Measurements from ENCODE around the gene HOXB8. TPM values are rescaled to one million over a fixed set of nuclear protein-coding genes. Genes with fewer than 3 reads are reported as not detected.

The HOXB8 gene
- total RNA-seq, 1 donor from 2014 or later: 27.0 TPM

GRCh38 chr17:48624544-48625494 is 9.7 kb upstream of the HOXB8 start:
- no peak for DNase-seq (ENCODE audit: extremely low read depth, low read depth, low spot score)

GRCh38 chr17:48624118-48624517 is 9.0 kb upstream of the HOXB8 start:
- no peak for DNase-seq (ENCODE audit: extremely low read depth, low read depth, low spot score)

DNA sequence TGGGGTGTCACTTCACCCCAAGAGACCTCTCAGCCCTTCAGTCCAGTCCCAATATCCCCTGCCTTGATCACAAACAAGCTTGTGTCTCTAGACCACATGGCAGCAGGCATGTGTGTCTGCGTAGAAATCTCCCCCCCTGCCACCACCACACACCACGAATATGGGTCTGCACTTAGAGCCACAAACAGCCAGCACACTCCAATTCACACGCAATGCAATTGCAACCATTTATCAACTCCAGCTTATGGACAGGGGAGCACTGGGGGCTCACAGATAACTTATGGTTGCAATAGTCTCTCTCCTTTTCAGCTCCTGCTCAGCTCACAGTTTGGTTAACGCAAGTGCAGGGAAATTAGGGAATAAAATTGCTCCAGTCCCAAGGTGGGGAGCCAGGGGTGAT is 8.5 kb upstream of the HOXB8 start:
- no peak for DNase-seq (ENCODE audit: extremely low read depth, low read depth, low spot score)

GRCh38 chr17:48622857-48623256 is 7.8 kb upstream of the HOXB8 start:
- no peak for DNase-seq (ENCODE audit: extremely low read depth, low read depth, low spot score)

GRCh38 chr17:48621410-48622392 is 6.6 kb upstream of the HOXB8 start:
- no peak for DNase-seq (ENCODE audit: extremely low read depth, low read depth, low spot score)

- no peak for DNase-seq (ENCODE audit: extremely low read depth, low read depth, low spot score)
Observed at GRCh38 chr17:48620461-48621139, 5.5 kb upstream of the HOXB8 start.

DNA sequence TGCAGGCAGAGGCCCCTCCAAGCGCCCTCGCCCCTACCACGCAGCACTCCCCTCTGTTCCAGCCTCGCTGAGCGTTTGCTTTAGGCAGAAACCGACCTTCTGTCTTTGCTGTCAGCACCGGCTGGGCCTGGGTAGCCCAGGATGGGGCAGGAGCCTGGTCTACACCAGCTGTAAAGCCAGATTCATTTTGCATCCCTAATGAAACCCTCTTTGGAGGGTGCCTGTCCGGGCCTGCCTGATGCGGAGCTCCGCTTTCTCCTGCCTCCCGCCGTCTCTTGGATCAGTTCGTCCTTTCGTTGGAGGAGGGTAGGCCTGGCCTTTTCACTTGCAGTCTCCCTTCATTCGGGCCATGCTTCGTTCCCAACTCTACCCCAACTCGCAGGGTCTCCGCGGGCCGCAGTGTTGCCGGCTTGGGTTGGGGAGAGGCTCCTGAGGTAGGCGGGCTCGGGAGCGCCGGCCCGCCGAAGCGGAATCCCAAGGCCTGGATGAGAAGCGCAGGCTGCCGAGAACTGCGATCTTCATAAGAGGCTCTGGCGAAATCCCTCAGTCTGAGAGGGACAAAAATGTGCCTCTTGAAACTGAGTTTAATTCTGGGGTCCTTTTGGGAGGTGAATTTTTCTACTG is 4.8 kb upstream of the HOXB8 start:
- DNase-seq (ENCODE audit: extremely low read depth, low read depth, low spot score): no peak

GRCh38 chr17:48618256-48618896 is 3.3 kb upstream of the HOXB8 start:
- DNase-seq (ENCODE audit: extremely low read depth, low read depth, low spot score): no peak

DNA sequence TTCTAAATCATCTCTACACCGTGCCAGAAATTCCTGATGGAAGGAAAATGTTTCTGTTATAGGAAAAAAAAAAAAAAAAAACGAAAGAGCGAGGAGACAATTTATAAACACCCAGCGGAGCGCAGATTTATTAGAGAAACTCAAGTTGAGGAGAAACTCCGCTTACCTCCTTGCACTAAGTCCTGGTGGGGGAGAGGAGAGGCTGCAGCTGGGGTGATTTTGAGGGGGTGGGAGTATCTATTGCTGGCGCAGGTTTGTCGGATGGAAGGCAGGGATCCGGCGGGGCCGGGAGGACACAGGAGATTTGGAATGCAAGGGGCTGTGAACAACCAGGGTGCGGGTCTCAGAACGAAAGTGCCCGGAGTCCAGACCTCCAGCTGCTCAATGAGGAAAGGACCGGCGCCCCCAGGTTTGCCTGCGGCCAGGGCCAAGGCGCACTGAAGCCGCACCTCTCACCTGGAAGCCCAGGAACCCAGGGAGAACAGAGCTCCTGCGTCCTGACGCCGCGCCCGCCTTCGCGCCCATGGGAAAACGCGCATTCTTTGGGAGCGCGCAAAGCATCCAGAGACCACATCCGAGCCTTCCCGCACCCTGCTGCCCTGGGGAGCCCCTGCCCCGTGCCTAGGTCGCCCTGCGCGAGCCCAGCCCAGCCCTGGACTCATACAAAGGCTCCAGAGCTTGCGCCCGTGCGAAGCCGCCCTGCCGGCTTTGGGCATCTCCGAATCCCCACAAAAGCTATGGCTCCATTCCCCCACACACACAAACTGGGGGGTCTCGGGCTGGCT is 2.6 kb upstream of the HOXB8 start:
- no peak for DNase-seq (ENCODE audit: extremely low read depth, low read depth, low spot score)

- DNase-seq (ENCODE audit: extremely low read depth, low read depth, low spot score): no peak
Observed at GRCh38 chr17:48616717-48617470, 1.8 kb upstream of the HOXB8 start.

DNA sequence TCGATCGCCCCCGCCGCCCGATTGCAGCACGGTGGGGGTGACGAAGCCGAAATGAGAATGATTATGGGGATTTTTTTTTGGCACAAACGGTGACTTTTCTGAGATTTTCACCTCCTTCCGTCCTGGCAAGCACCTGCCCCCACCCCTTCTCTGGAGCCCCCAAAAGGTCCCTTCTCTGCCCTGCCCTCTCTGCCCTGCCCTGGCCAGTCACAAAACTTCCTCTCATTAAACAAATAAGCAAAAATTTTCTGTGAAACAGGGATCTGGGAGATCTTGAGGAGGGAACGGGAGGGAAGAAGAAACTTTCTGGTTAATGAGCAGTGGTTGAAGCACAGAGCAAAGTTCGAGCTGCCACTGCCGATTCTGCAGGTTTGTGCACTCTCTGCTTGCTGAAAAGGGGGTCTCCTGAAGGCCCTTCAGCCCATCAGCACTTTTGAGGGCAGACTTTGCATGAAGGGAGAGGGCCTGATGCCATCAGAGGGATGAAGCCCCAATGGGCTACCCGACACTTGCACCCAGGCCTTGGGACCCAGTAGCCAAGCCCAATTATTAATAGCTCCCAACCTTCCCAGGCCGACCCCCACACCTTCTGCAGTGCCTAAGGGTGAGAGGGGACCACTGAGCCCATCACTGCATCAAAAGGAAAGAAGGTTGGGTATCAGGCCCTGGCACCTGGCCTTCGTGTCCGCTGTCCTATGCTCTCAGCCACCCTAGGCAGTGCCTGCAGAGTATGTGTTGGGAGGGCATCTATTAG is 1.0 kb upstream of the HOXB8 start:
- no peak for DNase-seq (ENCODE audit: extremely low read depth, low read depth, low spot score)

DNA sequence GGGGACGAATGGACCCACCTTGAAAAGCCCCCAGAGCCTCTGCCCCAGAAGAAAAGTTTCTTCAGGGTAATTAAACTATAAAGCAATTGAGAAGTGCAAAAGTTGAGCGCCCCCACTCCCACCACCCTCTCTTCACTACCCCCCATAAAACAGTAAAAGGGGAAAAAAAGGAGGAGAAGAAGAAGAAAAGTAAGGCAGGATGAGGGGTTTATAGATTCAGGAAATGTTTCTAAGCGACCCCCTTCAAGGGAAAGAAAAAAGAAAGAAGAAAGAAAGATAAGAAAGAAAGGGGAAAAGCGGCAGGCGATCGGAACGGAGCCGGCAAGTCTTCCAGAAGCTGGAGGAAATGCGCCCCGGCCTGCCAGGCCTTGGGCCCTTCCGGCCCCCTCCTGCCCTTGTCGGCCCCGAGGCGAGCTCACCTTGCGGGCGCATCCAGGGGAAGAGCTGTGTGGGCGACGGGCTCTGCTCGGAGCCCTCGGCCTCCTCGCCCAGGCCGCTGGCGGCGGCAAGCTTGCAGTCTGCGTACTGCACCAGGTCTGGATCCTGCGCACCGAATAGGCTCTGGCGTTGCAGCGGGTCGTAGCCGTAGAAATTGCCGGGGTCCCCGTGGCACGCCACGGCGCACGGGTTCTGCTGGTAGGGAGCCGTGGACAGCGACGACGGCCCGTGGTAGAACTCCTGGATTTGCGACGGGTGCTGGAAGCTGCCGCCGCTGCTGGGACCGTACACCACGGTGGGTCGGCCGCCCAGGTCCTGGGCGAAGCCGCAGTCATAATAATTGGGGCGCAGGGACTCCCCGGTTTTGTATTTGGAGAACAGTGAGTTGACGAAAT is 1.0 kb downstream of the HOXB8 start:
- DNase-seq (ENCODE audit: extremely low read depth, low read depth, low spot score): no peak

DNA sequence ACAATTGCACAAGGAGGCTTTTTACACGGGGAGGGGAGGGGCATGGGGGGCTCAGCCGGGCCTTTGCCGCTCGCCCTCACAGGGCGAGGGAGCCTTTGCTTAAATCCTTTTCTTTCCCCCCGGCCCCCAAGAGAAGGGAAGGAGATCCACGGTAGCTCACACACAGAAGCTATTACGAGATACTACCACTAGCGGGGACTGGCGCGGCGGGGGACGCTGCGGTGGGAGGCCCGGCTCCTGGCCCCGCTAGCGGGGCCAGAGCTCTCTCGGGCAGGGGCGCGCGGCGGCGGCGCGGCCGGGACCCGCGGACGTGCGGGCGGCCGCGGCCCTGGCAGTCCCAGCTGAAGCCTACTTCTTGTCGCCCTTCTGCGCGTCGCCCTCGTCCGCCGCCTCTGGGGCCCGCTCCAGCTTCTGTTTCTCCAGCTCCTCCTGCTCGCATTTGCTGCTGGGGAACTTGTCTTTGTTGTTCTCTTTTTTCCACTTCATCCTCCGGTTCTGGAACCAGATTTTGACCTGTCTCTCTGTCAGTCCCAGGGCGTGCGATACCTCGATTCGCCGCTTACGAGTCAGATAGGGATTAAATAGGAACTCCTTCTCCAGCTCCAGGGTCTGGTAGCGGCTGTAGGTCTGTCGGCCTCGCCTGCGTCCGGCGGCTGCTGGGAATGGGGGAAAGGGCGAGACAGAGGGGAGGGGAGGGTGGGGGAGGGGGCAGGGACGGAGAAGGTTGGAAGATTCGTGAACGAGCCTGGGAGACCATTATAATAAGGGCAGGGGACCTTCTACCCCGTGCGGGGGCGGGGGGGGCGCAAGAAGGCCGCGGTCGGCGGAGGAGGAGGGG is 2.0 kb downstream of the HOXB8 start:
- no peak for DNase-seq (ENCODE audit: extremely low read depth, low read depth, low spot score)

GRCh38 chr17:48612456-48612853 is 2.6 kb downstream of the HOXB8 start:
- no peak for DNase-seq (ENCODE audit: extremely low read depth, low read depth, low spot score)

DNA sequence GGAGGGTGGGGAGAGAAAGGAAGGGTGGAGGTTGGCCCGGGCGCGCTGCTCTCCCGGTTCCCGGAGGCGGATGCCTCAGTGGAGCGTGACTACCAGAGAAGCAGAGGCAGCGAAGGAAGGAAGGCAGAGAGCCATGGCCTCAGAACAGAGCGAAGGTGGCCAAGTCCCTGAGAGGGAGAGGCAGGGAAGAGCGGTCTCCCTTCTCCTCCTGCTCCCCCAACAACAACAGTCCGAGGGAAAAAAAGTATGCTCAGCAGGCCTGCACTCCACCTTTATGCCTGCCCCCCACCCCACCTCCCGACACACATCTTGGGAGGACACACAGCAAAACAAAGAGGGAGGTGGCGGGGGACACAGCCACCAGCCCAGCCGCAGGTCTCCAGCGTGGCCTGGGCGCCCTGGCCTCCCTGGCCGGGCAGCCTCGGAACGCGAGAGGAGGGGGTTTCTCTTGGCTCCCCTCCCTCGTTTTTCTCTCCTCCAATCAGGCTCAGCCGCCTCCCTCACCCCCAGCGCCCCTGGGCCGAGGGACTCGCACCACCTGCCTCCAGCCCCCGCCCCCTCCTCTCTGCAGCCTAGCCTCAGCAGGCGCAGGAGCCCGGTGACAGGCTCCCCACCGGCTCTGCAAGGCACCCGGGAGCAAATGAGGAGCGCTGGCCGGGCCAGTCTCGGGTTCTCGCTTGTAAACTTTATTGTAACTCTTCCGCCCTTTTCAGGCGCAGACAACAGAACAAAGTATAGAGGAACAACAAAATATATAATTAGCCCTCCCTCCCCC is 3.2 kb downstream of the HOXB8 start:
- DNase-seq (ENCODE audit: extremely low read depth, low read depth, low spot score): no peak
